HEK293 (cell line): ENCODE results near the gene MISP3.

Source experiments
- BCL11A ChIP-seq: fragments of 450-650 bp; formaldehyde crosslinking; IDR thresholded peaks from 2 replicates; pipeline ENCODE4 v1.5.1; 2016; ENCODE audit warnings: low read depth, missing biosample characterization, missing genetic modification characterization
- BCL11B ChIP-seq: fragments of 450-650 bp; formaldehyde crosslinking; IDR thresholded peaks from 2 replicates; pipeline ENCODE4 v1.5.1; 2016; ENCODE audit warnings: low read depth, missing biosample characterization, missing genetic modification characterization
- GLIS2 ChIP-seq: fragments of 450-650 bp; formaldehyde crosslinking; IDR thresholded peaks from 2 replicates; pipeline ENCODE4 v1.5.1; 2016; ENCODE audit warnings: missing biosample characterization, missing genetic modification characterization
- HIC1 ChIP-seq: fragments of 450-650 bp; formaldehyde crosslinking; IDR thresholded peaks from 2 replicates; pipeline ENCODE4 v1.5.1; 2016; ENCODE audit warnings: missing biosample characterization, missing genetic modification characterization
- IKZF3 ChIP-seq: fragments of 450-650 bp; IDR thresholded peaks from 2 replicates; pipeline ENCODE4 v1.5.0; 2018; ENCODE audit warnings: missing biosample characterization, mild to moderate bottlenecking, missing genetic modification characterization, moderate library complexity
- KLF16 ChIP-seq: fragments of 450-650 bp; formaldehyde crosslinking; IDR thresholded peaks from 2 replicates; pipeline ENCODE4 v1.5.1; 2017; ENCODE audit warnings: missing biosample characterization, missing genetic modification characterization
- MZF1 ChIP-seq: fragments of 450-650 bp; formaldehyde crosslinking; IDR thresholded peaks from 2 replicates; pipeline ENCODE4 v1.5.1; 2017; ENCODE audit warnings: missing biosample characterization, missing genetic modification characterization, borderline replicate concordance
- RBAK ChIP-seq: fragments of 450-650 bp; formaldehyde crosslinking; IDR thresholded peaks from 2 replicates; pipeline ENCODE4 v1.5.1; 2016; ENCODE audit warnings: missing biosample characterization, missing genetic modification characterization
- REPIN1 ChIP-seq: fragments of 450-650 bp; formaldehyde crosslinking; IDR thresholded peaks from 2 replicates; pipeline ENCODE4 v1.5.1; 2017; ENCODE audit warnings: missing biosample characterization, missing genetic modification characterization, low read depth
- SP2 ChIP-seq: fragments of 450-650 bp; formaldehyde crosslinking; IDR thresholded peaks from 2 replicates; pipeline ENCODE4 v1.5.1; 2016; ENCODE audit warnings: missing biosample characterization, missing genetic modification characterization
- TSHZ1 ChIP-seq: fragments of 450-650 bp; formaldehyde crosslinking; IDR thresholded peaks from 2 replicates; pipeline ENCODE4 v1.5.1; 2016; ENCODE audit warnings: missing biosample characterization, missing genetic modification characterization, borderline replicate concordance
- ZBTB17 ChIP-seq: fragments of 450-650 bp; formaldehyde crosslinking; IDR thresholded peaks from 2 replicates; pipeline ENCODE4 v1.5.1; 2016; ENCODE audit warnings: missing biosample characterization, missing genetic modification characterization
- ZBTB48 ChIP-seq: fragments of 450-650 bp; formaldehyde crosslinking; IDR thresholded peaks from 2 replicates; pipeline ENCODE4 v1.5.1; 2016; ENCODE audit warnings: missing biosample characterization, missing genetic modification characterization
- ZFP3 ChIP-seq: fragments of 450-650 bp; formaldehyde crosslinking; IDR thresholded peaks from 2 replicates; pipeline ENCODE4 v1.5.1; 2016; ENCODE audit warnings: low read depth, missing biosample characterization, missing genetic modification characterization
- ZIC2 ChIP-seq: fragments of 450-650 bp; formaldehyde crosslinking; IDR thresholded peaks from 2 replicates; pipeline ENCODE4 v1.5.1; 2016; ENCODE audit warnings: missing biosample characterization, missing genetic modification characterization
- ZNF10 ChIP-seq: fragments of 450-650 bp; formaldehyde crosslinking; IDR thresholded peaks from 2 replicates; pipeline ENCODE4 v1.5.1; 2017; ENCODE audit warnings: missing biosample characterization, missing genetic modification characterization
- ZNF114 ChIP-seq: fragments of 450-650 bp; formaldehyde crosslinking; IDR thresholded peaks from 2 replicates; pipeline ENCODE4 v1.5.0; 2017; ENCODE audit warnings: missing biosample characterization, missing genetic modification characterization
- ZNF169 ChIP-seq: fragments of 450-650 bp; formaldehyde crosslinking; IDR thresholded peaks from 2 replicates; pipeline ENCODE4 v1.5.1; 2016; ENCODE audit warnings: missing biosample characterization, missing genetic modification characterization
- ZNF174 ChIP-seq: fragments of 450-650 bp; formaldehyde crosslinking; IDR thresholded peaks from 2 replicates; pipeline ENCODE4 v1.5.0; 2017; ENCODE audit warnings: missing biosample characterization, mild to moderate bottlenecking, missing genetic modification characterization
- ZNF211 ChIP-seq: fragments of 450-650 bp; formaldehyde crosslinking; IDR thresholded peaks from 2 replicates; pipeline ENCODE4 v1.5.1; 2016; ENCODE audit warnings: low read depth, missing biosample characterization, missing genetic modification characterization
- ZNF24 ChIP-seq: fragments of 450-650 bp; formaldehyde crosslinking; IDR thresholded peaks from 2 replicates; pipeline ENCODE4 v1.5.1; 2016; ENCODE audit warnings: missing biosample characterization, missing genetic modification characterization
- ZNF248 ChIP-seq: fragments of 450-650 bp; formaldehyde crosslinking; IDR thresholded peaks from 2 replicates; pipeline ENCODE4 v1.5.1; 2017; ENCODE audit warnings: missing biosample characterization, missing genetic modification characterization
- ZNF26 ChIP-seq: fragments of 450-650 bp; formaldehyde crosslinking; IDR thresholded peaks from 2 replicates; pipeline ENCODE4 v1.5.1; 2016; ENCODE audit warnings: missing biosample characterization, missing genetic modification characterization
- ZNF366 ChIP-seq: fragments of 450-650 bp; formaldehyde crosslinking; conservative IDR thresholded peaks from 2 replicates; pipeline ENCODE4 v1.5.1; 2016; ENCODE audit warnings: missing biosample characterization, missing genetic modification characterization
- ZNF658 ChIP-seq: fragments of 450-650 bp; formaldehyde crosslinking; IDR thresholded peaks from 2 replicates; pipeline ENCODE4; 2016; ENCODE audit warnings: missing biosample characterization, missing genetic modification characterization
- ZNF692 ChIP-seq: fragments of 450-650 bp; formaldehyde crosslinking; IDR thresholded peaks from 2 replicates; pipeline ENCODE4 v1.5.1; 2016; ENCODE audit warnings: missing biosample characterization, missing genetic modification characterization
- ZNF76 ChIP-seq: fragments of 450-650 bp; formaldehyde crosslinking; IDR thresholded peaks from 2 replicates; pipeline ENCODE4; 2016; ENCODE audit warnings: low read depth, missing biosample characterization, missing genetic modification characterization, borderline replicate concordance
- ZSCAN16 ChIP-seq: fragments of 450-650 bp; formaldehyde crosslinking; IDR thresholded peaks from 2 replicates; pipeline ENCODE4 v1.5.1; 2016; ENCODE audit warnings: missing biosample characterization, missing genetic modification characterization
- ZSCAN18 ChIP-seq: fragments of 450-650 bp; formaldehyde crosslinking; IDR thresholded peaks from 2 replicates; pipeline ENCODE4 v1.5.1; 2016; ENCODE audit warnings: missing biosample characterization, missing genetic modification characterization
- ZXDB ChIP-seq: fragments of 450-650 bp; formaldehyde crosslinking; IDR thresholded peaks from 2 replicates; pipeline ENCODE4 v1.5.1; 2016; ENCODE audit warnings: missing biosample characterization, missing genetic modification characterization

Gene MISP3

GRCh38 chr19:14118165-14119051, 45.8 kb downstream of the MISP3 start (continued):
- TF ChIP-seq ZNF248 (tag by site-specific recombination) (no peak), ZNF26 (no peak), ZNF174 (tag by site-specific recombination) (no peak), ZNF658 (no peak), ZNF211 (tag by site-specific recombination) (no peak), KLF16 (0 out of 2 replicates have a peak, but pooled peaks have one; percentile 32), BCL11A (tag by site-specific recombination) (peak; percentile 38; the same call in 1 of the 2 replicates), GLIS2 (tag by site-specific recombination) (peak; percentile 80), ZNF10 (tag by site-specific recombination) (no peak; the same call in 1 of the 2 replicates), ZBTB48 (tag by site-specific recombination) (peak; percentile 34; the same call in 1 of the 2 replicates), REPIN1 (no peak), ZSCAN18 (tag by site-specific recombination) (no peak), ZNF24 (tag by site-specific recombination) (0 out of 2 replicates have a peak, but pooled peaks have one; percentile 43), MZF1 (tag by site-specific recombination) (no peak), ZXDB (peak; percentile 36; the same call in 1 of the 2 replicates), ZBTB17 (peak; percentile 37; the same call in 1 of the 2 replicates), ZNF76 (tag by site-specific recombination) (peak; percentile 97), HIC1 (peak; percentile 61), ZNF692 (tag by site-specific recombination) (peak; percentile 64), BCL11B (tag by site-specific recombination) (peak; percentile 57; the same call in 1 of the 2 replicates), IKZF3 (peak; percentile 65), TSHZ1 (tag by site-specific recombination) (no peak), ZNF169 (tag by site-specific recombination) (no peak), ZIC2 (tag by site-specific recombination) (peak; percentile 62), ZNF114 (no peak), ZFP3 (no peak), RBAK (tag by site-specific recombination) (no peak), ZNF366 (0 out of 2 replicates have a peak, but pooled peaks have one; percentile 22), ZSCAN16 (tag by site-specific recombination) (no peak), SP2 (tag by site-specific recombination) (peak; percentile 49)
